SW 1271 (cell line): Measurements from ENCODE around the gene FTSJ3.
"Not testable (repeated sequence)": the region's sequence is repeated elsewhere in the genome, so short reads cannot be mapped to it uniquely, and the experiment has no call there.

Experiments used
- DNase-seq, 2 experiments: peaks; one replicate each; lab custom pipeline; 2025; lab: John Stamatoyannopoulos, UW

FTSJ3 gene

GRCh38 chr17:63826468-63827001 lies 928 bp downstream of the FTSJ3 start:
- no peak for DNase-seq

DNA sequence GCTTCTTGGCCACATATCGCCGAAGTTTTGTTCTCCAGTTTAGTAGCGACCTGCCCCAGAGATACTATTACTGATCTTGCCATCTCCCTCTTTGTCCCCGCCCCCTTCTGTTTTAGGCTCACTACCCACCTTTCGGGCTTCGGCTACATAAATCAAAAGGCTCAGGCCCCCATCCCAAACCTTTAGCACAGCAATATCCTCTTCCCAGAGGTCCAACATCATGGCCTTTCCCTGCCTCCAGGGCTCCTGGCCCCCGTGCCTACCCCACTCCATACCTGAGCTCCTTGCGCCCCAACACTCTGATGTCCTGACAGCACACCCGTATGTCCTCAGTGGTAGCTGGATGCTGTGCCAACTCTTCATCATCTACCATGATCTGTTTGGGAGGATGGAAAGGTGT lies 3.1 kb downstream of the FTSJ3 start:
- DNase-seq, result no peak

DNA sequence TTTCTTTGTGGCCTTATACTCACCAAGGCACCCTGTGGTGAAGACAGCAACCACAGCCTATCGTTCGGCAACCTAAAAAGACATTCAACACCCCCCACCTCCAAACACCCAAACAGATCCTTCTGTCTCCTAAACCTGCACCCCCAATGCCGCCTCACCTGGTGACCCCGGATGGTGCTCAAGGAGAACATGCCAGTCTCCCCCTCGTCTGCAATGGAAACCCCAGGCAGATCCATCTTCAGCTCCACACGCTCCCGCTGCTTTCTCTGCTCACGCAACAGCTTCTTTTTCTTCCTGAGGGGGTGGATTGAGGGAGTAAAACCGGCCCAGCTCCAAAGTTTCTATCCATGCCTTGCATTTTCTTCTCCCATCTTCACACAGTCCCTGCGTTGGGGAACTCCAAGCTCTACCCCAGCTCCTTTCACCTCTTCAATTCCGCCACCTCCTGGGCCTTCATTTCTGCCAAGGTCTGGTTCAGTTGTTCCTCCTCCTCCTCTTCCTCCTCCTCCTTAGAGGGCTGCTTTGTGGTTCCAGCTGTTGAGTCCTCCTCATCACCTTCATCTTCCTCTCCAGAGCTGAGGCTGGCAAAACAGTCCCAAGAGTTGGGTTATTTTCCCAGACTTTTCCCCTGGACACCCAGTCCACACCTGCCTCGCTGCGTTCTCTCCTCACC lies 3.7 kb downstream of the FTSJ3 start:
- no peak for DNase-seq

DNA sequence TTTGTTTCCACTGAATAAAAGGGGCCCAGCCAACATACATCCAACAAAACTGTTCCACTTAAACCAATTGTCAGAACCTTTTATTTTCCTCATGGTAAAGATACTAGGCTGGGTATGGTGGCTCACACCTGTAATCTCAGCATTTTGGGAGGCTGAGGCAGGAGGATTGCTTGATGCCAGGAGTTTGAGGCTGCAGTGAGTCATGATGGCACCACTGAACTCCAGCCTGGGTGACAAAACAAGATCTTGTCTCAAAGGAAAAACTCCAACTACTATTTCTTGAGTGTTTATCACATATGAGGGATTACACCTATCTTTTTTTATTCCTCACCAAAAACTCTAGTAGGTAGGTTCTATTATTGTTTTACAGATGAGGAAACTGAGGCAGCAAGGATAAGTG lies 4.9 kb downstream of the FTSJ3 start:
- no peak for DNase-seq

DNA sequence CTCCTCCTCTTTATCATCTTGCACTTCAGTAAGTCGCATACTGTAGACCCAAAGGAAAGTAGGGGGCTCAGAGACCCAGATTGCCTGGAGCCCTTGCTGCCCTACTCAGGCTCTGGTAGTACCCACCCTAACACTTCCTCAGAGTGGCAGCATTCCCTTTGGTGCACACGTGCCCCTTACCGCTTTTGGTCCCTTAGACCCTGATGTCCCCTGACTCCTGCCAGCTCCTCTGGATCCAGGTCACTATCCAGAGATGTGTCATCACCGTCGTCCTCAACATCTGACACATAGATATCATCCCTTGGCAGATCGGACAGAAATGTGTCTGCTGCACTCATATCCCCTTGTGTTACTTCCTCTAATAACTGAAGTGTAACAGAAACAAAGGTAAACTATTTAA lies 5.7 kb downstream of the FTSJ3 start:
- no peak for DNase-seq

GRCh38 chr17:63820963-63821561 lies 6.4 kb downstream of the FTSJ3 start:
- no peak for DNase-seq

DNA sequence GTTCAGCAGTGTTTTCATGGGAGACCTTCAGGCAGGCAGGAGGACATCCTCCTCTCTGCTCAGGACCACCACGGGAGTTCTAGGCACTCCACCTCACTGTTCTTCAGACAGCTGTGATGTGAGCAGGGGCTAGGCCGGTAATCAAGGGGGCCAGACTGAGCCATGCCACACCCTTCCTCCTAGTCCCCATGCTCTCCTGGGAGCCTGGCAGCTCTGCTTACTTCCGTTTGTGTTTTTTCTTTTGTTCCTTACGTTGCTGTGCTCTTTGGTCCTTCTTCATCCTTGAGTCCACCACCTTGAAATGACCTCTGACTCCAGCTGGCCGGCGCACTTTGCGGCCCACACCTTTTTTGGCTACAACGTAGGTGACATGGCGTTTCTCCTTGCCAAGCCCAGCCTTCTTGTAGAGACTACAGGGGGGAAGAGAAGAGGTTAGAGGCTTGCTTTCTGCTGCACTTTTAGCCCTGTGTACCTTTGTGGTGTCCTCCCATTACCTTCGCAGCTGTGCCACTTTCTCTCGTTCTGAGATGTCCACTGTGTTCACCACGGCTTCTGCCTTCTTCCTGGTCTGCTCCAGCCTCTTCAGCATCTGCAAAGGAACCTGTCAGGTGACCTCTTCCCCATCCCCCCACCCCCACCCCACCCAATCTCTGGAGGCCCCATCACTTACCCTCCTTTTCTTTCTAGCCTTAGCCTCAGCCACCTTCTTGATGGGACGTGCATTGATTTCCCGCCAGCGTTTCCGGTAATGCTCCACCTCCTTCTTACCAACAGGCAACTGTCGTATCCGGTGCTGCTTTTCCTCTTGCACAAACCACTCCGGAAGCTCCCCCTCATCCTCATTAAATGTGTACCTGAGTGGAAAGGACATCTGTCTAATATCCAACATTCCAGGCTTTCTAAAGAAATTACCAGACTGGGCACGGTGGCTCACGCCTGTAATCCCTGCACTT lies 7.6 kb downstream of the FTSJ3 start:
- no peak for DNase-seq

DNA sequence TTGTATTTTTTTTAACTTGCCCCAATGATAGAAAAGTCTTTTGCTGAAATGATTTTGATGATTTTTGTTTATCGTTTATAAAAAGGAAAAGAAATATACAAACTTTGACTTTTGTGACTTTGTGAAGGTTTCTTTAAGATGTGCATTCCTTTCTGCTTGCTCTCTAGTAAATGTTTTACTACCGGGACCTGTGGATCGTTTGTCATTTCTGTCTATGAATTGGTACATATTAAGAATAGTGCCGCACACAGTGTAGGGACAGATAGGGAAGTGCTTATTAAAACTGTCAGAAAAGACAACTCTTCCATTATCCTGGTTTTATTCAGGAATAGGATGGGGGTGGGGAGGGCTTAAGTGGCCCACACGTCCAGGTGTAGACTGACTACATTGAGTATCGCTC lies 8.3 kb downstream of the FTSJ3 start:
- no peak for DNase-seq

GRCh38 chr17:63817736-63818385 lies 9.6 kb downstream of the FTSJ3 start:
- DNase-seq, result no peak

DNA sequence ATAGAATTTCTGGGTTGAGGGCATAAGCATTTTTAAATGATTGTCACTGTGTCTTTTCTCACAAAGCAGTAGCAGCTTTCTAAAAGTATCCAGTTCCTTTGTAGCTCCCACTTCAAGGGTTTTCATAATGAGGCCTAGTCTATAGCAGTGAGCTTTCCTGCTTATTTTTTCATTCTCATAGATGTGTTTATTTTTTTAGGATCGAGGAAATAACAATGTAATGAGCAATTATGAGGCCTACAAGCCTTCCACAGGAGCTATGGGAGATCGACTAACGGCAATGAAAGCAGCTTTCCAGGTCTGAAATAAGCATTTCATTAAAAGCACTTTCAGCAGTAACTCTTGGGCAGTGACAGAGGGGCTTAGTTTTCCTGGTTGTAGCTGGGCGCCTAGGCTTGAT lies 10.8 kb downstream of the FTSJ3 start:
- DNase-seq, result no peak

GRCh38 chr17:63816123-63816522 lies 11.3 kb downstream of the FTSJ3 start:
- DNase-seq, result no peak

GRCh38 chr17:63809970-63810369 lies 17.5 kb downstream of the FTSJ3 start:
- DNase-seq, result no peak

DNA sequence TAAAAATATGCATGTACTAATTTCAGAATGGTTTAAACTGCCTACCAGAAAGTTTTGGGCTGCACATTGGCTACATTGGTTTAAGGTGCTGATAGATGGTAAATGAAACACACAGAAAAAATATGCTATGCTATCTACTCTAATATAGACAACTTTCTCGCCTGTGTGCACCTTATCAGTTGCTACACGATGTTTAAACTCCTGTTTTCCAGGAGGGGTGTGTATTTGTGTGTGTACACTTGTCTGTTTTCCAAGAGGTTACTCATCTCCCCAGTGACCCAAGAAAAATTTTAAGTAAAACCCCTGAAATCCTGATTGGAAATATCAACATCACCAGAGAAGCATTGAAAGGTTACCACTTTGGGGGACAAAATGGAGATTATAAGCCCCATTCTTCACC lies 21.9 kb downstream of the FTSJ3 start:
- DNase-seq, result no peak

GRCh38 chr17:63804328-63804727 lies 23.1 kb downstream of the FTSJ3 start:
- no peak for DNase-seq

DNA sequence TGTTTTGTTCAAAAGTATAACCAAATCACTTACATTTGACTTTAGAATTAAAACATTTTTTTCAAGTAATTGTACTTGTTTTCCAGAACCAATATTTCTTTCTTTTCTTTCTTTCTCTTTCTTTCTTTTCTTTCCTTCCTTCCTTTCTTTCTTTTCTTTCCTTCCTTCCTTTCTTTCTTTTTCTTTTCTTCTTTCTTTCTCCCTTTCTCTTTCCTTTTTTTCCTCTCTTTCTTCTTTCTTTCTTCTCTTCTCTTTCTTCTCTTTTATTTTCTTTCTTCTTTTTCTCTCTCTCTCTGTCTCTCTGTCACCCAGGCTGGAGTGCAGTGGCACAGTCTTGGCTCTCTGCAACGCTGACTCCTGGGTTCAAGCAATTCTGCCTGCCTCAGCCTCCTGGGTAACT lies 26.7 kb downstream of the FTSJ3 start:
- no peak for DNase-seq

- no peak for DNase-seq
Measured at GRCh38 chr17:63798572-63799106, 28.8 kb downstream of the FTSJ3 start.

DNA sequence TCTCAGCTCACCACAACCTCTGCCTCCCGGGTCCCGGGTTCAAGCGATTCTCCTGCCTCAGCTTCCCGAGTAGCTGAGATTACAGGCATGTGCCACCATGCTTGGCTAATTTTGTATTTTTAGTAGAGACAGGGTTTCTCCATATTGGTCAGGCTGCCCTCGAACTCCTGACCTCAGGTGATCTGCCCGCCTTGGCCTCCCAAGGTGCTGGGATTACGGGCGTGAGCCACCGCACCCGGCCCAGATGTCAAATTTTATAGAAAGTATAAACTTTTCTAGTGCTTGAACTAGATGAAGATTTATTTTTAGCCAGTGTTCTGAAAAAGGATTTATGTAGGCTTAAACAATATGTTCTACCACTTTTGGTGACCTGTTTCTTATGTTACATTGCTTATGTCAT lies 31.1 kb downstream of the FTSJ3 start:
- not testable (repeated sequence) for DNase-seq

- no peak for DNase-seq
Measured at GRCh38 chr17:63792055-63792729, 35.3 kb downstream of the FTSJ3 start.

GRCh38 chr17:63790057-63790456 lies 37.4 kb downstream of the FTSJ3 start:
- DNase-seq, result no peak

DNA sequence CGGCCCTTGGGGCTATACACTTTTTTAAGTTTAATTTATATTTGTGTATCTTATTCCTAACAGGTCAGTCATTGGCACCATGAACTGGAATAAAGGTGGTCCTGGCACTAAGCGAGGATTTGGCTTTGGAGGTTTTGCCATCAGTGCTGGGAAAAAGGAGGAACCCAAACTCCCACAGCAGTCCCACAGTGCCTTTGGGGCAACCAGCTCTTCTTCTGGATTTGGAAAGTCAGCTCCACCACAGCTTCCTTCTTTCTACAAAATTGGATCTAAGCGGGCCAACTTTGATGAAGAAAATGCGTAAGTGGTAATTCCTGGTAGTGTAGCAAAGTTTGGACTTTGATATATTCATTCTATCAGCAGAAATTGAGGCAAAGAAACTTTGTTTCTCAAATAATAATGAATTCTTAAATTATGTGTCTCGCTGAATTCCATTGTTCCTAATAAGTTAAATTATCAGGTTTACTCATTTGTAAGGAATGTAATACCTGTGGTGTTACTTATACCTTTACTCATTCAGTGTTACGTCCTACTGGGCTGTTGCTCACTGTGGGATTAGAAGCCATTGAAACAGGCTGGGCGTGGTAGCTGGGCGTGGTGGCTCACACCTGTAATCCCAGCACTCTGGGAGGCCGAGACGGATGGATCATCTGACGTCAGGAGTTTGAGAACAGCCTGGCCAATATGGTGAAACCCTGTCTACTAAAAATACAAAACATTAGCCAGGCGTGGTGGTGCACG lies 40.3 kb downstream of the FTSJ3 start:
- no peak for DNase-seq

- no peak for DNase-seq
Measured at GRCh38 chr17:63786117-63786516, 41.3 kb downstream of the FTSJ3 start.
